GM12872 (cell line): ENCODE results near the gene EMSY.

ENCODE experiments used
- CTCF ChIP-seq: IDR thresholded peaks from 3 replicates; pipeline ENCODE4 v1.5.1; 2011; ENCODE audit warnings: low read depth, mild to moderate bottlenecking, low read length, moderate library complexity; ENCODE audit not compliant: insufficient read depth

The EMSY gene

GRCh38 chr11:76602431-76602861 is 157.6 kb downstream of the EMSY start:
- TF ChIP-seq CTCF, result no peak
